HCT116 (cell line): ENCODE results near the gene ATP1A4. TPM values are rescaled to one million over a fixed set of nuclear protein-coding genes. Genes with fewer than 3 reads are reported as not detected.

Experiments used
- ATAC-seq: fragments of 200-7000 bp; cut with Tn5 transposase; 2 replicates; pipeline ENCODE4 v1.9.1; 2020; ENCODE audit warnings: mild to moderate bottlenecking, moderate library complexity
- BruUV-seq: library from RNA; stranded (reverse); fragments of 400-500 nt; replicated peaks from 2 replicates; lab custom pipeline; 2021; lab: Mats Ljungman, UMichigan
- CTCF ChIA-PET: fragments of 300-600 bp; sonication (Branson Sonifier 250); formaldehyde crosslinking; loops from one replicate; lab custom pipeline; 2021; ENCODE audit warnings: antibody characterized with exemption; lab: Charles Lee
- POLR2A ChIA-PET: fragments of 300-600, 350-600 bp; sonication (Branson Sonifier 250); formaldehyde crosslinking; loops from one replicate; lab custom pipeline; 2021; ENCODE audit warnings: antibody characterized with exemption; lab: Charles Lee
- RAD21 ChIA-PET, 2 experiments: fragments of 300-600 bp; sonication (Branson Sonifier 250); formaldehyde crosslinking; loops; one replicate each; lab custom pipeline; 2023; ENCODE audit warnings: low total read pairs in 2 of 2; ENCODE audit not compliant: uncharacterized antibody in 2 of 2, unreplicated experiment in 2 of 2, low non-redundant PET in 1 of 2; lab: Charles Lee
- DNase-seq: peaks from one replicate; pipeline ENCODE4 v3.0.0-alpha.2; 2010; ENCODE audit warnings: low read depth, low spot score
- H2AFZ ChIP-seq: fragments of 200-600 bp; shearing (Covaris generic), sonication (generic); 2 replicates; pipeline ENCODE4 v1.6.1; 2017; ENCODE audit warnings: low read depth, mixed run types, mixed read lengths, antibody characterized with exemption, low read length; ENCODE audit not compliant: poor library complexity, severe bottlenecking
- H3K27ac ChIP-seq: 2 replicates; pipeline ENCODE4 v1.5.1; 2012; ENCODE audit warnings: low read depth, low read length
- H3K27me3 ChIP-seq: fragments of 200-600 bp; sonication (generic); 2 replicates; pipeline ENCODE4 v1.6.1; 2016; ENCODE audit warnings: mixed run types, low read length, mixed read lengths; ENCODE audit not compliant: insufficient read depth
- H3K36me3 ChIP-seq, 2 experiments: fragments of 200-500 bp in 1 of 2; fragments of 200-600 bp in 1 of 2; sonication (Bioruptor generic) in 1 of 2; sonication (generic) in 1 of 2; 2 replicates each; pipeline versions ENCODE4 v1.5.1 to v1.6.1; 2014 to 2016; ENCODE audit warnings: low read length in 2 of 2, inconsistent platforms in 1 of 2, mixed read lengths in 1 of 2, mixed run types in 1 of 2; ENCODE audit not compliant: insufficient read depth in 2 of 2, control insufficient read depth in 1 of 2
- H3K4me1 ChIP-seq, 2 experiments: fragments of 200-600 bp in 1 of 2; sonication (generic) in 1 of 2; 2 replicates each; pipeline versions ENCODE4 v1.5.1 to v1.6.1; 2012 to 2017; ENCODE audit warnings: low read length in 2 of 2, inconsistent platforms in 1 of 2, mild to moderate bottlenecking in 1 of 2, mixed read lengths in 1 of 2, mixed run types in 1 of 2, moderate library complexity in 1 of 2; ENCODE audit not compliant: insufficient read depth in 2 of 2, control insufficient read depth in 1 of 2
- H3K4me2 ChIP-seq: fragments of 200-600 bp; sonication (generic); 2 replicates; pipeline ENCODE4 v1.6.1; 2017; ENCODE audit warnings: mixed run types, low read length, mixed read lengths
- H3K4me3 ChIP-seq, 2 experiments: fragments of 200-600 bp in 1 of 2; sonication (generic) in 1 of 2; replicated peaks in 1 of 2; 2 replicates each; pipeline ENCODE4 v1.5.1; 2011 to 2016; ENCODE audit warnings: low read length in 2 of 2, control low read depth in 1 of 2, low read depth in 1 of 2, mild to moderate bottlenecking in 1 of 2, mixed read lengths in 1 of 2, mixed run types in 1 of 2
- H3K79me2 ChIP-seq: fragments of 200-600 bp; sonication (generic); 2 replicates; pipeline ENCODE4 v1.6.1; 2017; ENCODE audit warnings: mild to moderate bottlenecking, mixed run types, low read length, moderate library complexity, mixed read lengths; ENCODE audit not compliant: insufficient read depth
- H3K9ac ChIP-seq: fragments of 200-600 bp; sonication (generic); 2 replicates; pipeline ENCODE4 v1.6.1; 2016; ENCODE audit warnings: low read length, mixed read lengths
- H3K9me2 ChIP-seq: fragments of 200-600 bp; sonication (generic), shearing (Covaris generic); 2 replicates; pipeline ENCODE4 v1.6.1; 2017; ENCODE audit warnings: mixed run types, mild to moderate bottlenecking, moderate library complexity; ENCODE audit not compliant: insufficient read depth
- H3K9me3 ChIP-seq, 2 experiments: fragments of 200-500 bp in 1 of 2; fragments of 200-600 bp in 1 of 2; sonication (Bioruptor generic) in 1 of 2; sonication (generic) in 1 of 2; 2 replicates each; pipeline ENCODE4 v1.6.1; 2014 to 2017; ENCODE audit warnings: low read length in 2 of 2, mixed read lengths in 2 of 2, inconsistent platforms in 1 of 2, low read depth in 1 of 2, mild to moderate bottlenecking in 1 of 2, mixed run types in 1 of 2, moderate library complexity in 1 of 2; ENCODE audit not compliant: control insufficient read depth in 1 of 2, insufficient read depth in 1 of 2
- H4K20me1 ChIP-seq: fragments of 200-600 bp; sonication (generic), shearing (Covaris generic); 2 replicates; pipeline ENCODE4 v1.6.1; 2017; ENCODE audit warnings: mixed run types, mild to moderate bottlenecking, moderate library complexity; ENCODE audit not compliant: insufficient read depth
- CBX3 ChIP-seq: IDR thresholded peaks from 2 replicates; pipeline ENCODE4 v1.6.1; 2012; ENCODE audit warnings: low read depth
- CEBPB ChIP-seq: IDR thresholded peaks from 2 replicates; pipeline ENCODE4 v1.6.1; 2012; ENCODE audit warnings: low read depth
- EGR1 ChIP-seq: IDR thresholded peaks from 2 replicates; pipeline ENCODE4 v1.6.1; 2012; ENCODE audit warnings: low read depth
- ELF1 ChIP-seq: IDR thresholded peaks from 2 replicates; pipeline ENCODE4 v1.6.1; 2012; ENCODE audit warnings: low read depth, borderline replicate concordance
- EZH2 ChIP-seq: fragments of 200-600 bp; sonication (generic); IDR thresholded peaks from 2 replicates; pipeline ENCODE4 v1.6.1; 2017; ENCODE audit warnings: antibody characterized with exemption, mixed run types
- EZH2phosphoT487 ChIP-seq: fragments of 200-600 bp; IDR thresholded peaks from 2 replicates; pipeline ENCODE4 v1.6.1; 2018; ENCODE audit warnings: antibody characterized with exemption, borderline replicate concordance
- FOSL1 ChIP-seq: IDR thresholded peaks from 2 replicates; pipeline ENCODE4 v1.6.1; 2012; ENCODE audit warnings: low read depth
- JUND ChIP-seq: IDR thresholded peaks from 2 replicates; pipeline ENCODE4 v1.6.1; 2012
- POLR2A ChIP-seq: IDR thresholded peaks from 2 replicates; pipeline ENCODE4 v1.7.0; 2011; ENCODE audit warnings: borderline replicate concordance; ENCODE audit not compliant: insufficient read depth, insufficient read length; ENCODE audit errors: extremely low read depth
- POLR2AphosphoS5 ChIP-seq: IDR thresholded peaks from 2 replicates; pipeline ENCODE4 v1.6.1; 2011; ENCODE audit warnings: mild to moderate bottlenecking, low read depth, low read length, moderate library complexity
- RAD21 ChIP-seq: IDR thresholded peaks from 2 replicates; pipeline ENCODE4 v1.6.1; 2012; ENCODE audit warnings: low read depth, mild to moderate bottlenecking
- SIN3A ChIP-seq: IDR thresholded peaks from 2 replicates; pipeline ENCODE4 v1.6.1; 2012; ENCODE audit warnings: low read depth
- SRF ChIP-seq: IDR thresholded peaks from 2 replicates; pipeline ENCODE4 v1.6.1; 2012; ENCODE audit warnings: low read depth
- TCF7L2 ChIP-seq: IDR thresholded peaks from 2 replicates; pipeline ENCODE4 v1.7.0; 2011; ENCODE audit warnings: borderline replicate concordance, inconsistent platforms; ENCODE audit not compliant: insufficient read depth, insufficient read length; ENCODE audit errors: extremely low read depth
- YY1 ChIP-seq: IDR thresholded peaks from 2 replicates; pipeline ENCODE4 v1.6.1; 2011; ENCODE audit warnings: low read length, low read depth, moderate library complexity, mild to moderate bottlenecking; ENCODE audit not compliant: insufficient replicate concordance; ENCODE audit errors: extremely low read depth
- ZFX ChIP-seq: fragments of 450-650 bp; IDR thresholded peaks from 2 replicates; pipeline ENCODE4 v1.6.1; 2017
- ZNF274 ChIP-seq: fragments of 200-500 bp; sonication (Bioruptor generic); IDR thresholded peaks from 2 replicates; pipeline ENCODE4 v1.6.1; 2014; ENCODE audit warnings: mild to moderate bottlenecking, low read depth, low read length, inconsistent platforms
- intact Hi-C: fragments of 100-400 bp; cut with micrococcal nuclease; formaldehyde crosslinking; loops from 2 replicates; pipeline ENCODE4 v1.10.0; 2022
- total RNA-seq: library from RNA; stranded (reverse); gene quantifications from one replicate; pipeline ENCODE4 v1.2.1, GENCODE V29; 2021; ENCODE audit not compliant: unreplicated experiment
- TF ChIP-seq, protein P1 (sequence below): IDR thresholded peaks from 2 replicates; pipeline ENCODE4 v1.6.1; 2012; ENCODE audit warnings: low read depth
- TF ChIP-seq, protein P2 (sequence below): IDR thresholded peaks from 2 replicates; pipeline ENCODE4 v1.6.1; 2011; ENCODE audit warnings: mild to moderate bottlenecking, low read length, moderate library complexity; ENCODE audit not compliant: insufficient replicate concordance; ENCODE audit errors: extremely low read depth
- TF ChIP-seq, protein P3 (sequence below): IDR thresholded peaks from 2 replicates; pipeline ENCODE4 v1.6.1; 2012

Gene ATP1A4
- total RNA-seq, 1 experiment from 2014 or later = not detected

DNA sequence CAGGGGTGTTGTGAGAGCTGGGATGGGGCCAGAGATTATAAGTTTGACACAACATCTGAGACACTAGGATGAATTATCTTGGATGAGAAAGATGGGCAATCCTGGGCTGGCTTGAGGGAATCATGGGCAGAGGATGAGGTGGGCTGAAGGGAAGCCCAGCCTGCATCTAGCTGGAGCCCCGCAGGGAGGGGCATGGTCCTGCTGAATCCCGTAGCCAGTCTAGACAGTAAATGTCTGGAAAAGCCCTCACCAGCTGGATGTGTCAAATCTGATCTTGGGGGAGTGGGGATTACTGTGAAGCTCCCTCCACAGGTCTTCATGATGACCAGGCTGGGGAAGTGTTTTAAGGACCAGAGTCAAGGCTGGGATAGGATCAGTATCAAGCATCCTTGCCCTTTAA lies 35.3 kb downstream of the ATP1A4 start:
- no peak overlapping the region for H3K4me2 ChIP-seq
- H3K9me2 ChIP-seq = no peaks in the 10 kb centered on the region
- no peaks in the 10 kb centered on the region for H3K4me1 ChIP-seq
- H3K36me3 ChIP-seq = no peaks in the 10 kb centered on the region
- no peak overlapping the region for H3K4me3 ChIP-seq
- ChIA-PET POLR2A (no interaction called here), RAD21 (no interaction called here), CTCF (no interaction called here)
- H3K79me2 ChIP-seq = no peaks in the 10 kb centered on the region
- intact Hi-C loops = no loop called here
- H3K27ac ChIP-seq = no peak overlapping the region
- no peak overlapping the region for H2AFZ ChIP-seq
- H3K9ac ChIP-seq = no peak overlapping the region
- no peaks in the 10 kb centered on the region for H3K27me3 ChIP-seq
- BruUV-seq = no TSS peak
- no peak for ATAC-seq
- H3K9me3 ChIP-seq = no peaks in the 10 kb centered on the region
- H4K20me1 ChIP-seq = no peaks in the 10 kb centered on the region
- DNase-seq = no peak
- TF ChIP-seq ELF1 (no peak), POLR2AphosphoS5 (no peak), SRF (no peak), ZFX (no peak), EZH2 (no peak), SIN3A (no peak), YY1 (no peak), POLR2A (no peak), CEBPB (no peak), ZNF274 (no peak), EGR1 (no peak), RAD21 (no peak), JUND (no peak), CBX3 (no peak), FOSL1 (no peak), EZH2phosphoT487 (no peak), TCF7L2 (no peak)
- TF ChIP-seq, protein P1, sequence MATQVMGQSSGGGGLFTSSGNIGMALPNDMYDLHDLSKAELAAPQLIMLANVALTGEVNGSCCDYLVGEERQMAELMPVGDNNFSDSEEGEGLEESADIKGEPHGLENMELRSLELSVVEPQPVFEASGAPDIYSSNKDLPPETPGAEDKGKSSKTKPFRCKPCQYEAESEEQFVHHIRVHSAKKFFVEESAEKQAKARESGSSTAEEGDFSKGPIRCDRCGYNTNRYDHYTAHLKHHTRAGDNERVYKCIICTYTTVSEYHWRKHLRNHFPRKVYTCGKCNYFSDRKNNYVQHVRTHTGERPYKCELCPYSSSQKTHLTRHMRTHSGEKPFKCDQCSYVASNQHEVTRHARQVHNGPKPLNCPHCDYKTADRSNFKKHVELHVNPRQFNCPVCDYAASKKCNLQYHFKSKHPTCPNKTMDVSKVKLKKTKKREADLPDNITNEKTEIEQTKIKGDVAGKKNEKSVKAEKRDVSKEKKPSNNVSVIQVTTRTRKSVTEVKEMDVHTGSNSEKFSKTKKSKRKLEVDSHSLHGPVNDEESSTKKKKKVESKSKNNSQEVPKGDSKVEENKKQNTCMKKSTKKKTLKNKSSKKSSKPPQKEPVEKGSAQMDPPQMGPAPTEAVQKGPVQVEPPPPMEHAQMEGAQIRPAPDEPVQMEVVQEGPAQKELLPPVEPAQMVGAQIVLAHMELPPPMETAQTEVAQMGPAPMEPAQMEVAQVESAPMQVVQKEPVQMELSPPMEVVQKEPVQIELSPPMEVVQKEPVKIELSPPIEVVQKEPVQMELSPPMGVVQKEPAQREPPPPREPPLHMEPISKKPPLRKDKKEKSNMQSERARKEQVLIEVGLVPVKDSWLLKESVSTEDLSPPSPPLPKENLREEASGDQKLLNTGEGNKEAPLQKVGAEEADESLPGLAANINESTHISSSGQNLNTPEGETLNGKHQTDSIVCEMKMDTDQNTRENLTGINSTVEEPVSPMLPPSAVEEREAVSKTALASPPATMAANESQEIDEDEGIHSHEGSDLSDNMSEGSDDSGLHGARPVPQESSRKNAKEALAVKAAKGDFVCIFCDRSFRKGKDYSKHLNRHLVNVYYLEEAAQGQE = no peak
- TF ChIP-seq, protein P2, sequence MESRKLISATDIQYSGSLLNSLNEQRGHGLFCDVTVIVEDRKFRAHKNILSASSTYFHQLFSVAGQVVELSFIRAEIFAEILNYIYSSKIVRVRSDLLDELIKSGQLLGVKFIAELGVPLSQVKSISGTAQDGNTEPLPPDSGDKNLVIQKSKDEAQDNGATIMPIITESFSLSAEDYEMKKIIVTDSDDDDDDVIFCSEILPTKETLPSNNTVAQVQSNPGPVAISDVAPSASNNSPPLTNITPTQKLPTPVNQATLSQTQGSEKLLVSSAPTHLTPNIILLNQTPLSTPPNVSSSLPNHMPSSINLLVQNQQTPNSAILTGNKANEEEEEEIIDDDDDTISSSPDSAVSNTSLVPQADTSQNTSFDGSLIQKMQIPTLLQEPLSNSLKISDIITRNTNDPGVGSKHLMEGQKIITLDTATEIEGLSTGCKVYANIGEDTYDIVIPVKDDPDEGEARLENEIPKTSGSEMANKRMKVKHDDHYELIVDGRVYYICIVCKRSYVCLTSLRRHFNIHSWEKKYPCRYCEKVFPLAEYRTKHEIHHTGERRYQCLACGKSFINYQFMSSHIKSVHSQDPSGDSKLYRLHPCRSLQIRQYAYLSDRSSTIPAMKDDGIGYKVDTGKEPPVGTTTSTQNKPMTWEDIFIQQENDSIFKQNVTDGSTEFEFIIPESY = no peak
- TF ChIP-seq, protein P3, sequence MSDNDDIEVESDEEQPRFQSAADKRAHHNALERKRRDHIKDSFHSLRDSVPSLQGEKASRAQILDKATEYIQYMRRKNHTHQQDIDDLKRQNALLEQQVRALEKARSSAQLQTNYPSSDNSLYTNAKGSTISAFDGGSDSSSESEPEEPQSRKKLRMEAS = no peak
